HL-60/S4 (cell line): ENCODE results near the gene TBC1D5.

Experiments used
- in situ Hi-C: fragments of 300-500 bp; cut with MboI; formaldehyde crosslinking; loops from 2 replicates; pipeline ENCODE4 v1.14.3; 2022; ENCODE audit warnings: low sequenced_read_pairs

Gene TBC1D5

DNA sequence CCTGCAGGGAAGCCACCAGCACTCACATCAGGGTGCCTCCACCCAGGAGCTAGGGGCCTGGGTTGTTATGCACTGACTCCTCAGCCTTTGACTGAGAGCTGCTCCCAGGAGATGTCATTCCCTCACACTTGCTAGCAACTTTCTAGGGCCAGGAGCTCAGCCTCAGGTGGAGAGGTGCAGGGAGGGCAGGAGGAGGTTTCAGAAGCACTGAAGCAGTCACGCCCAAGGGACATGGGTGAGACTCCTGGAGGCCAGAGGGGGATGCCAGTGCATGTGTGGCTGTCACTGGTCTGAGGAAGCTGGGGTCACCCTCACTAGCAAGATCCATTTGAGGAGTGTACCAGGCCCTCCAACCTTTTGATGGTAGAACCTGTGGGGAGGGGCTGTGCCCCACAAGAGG, 586.5 kb downstream of the TBC1D5 start:
- in situ Hi-C loops = no loop called here

DNA sequence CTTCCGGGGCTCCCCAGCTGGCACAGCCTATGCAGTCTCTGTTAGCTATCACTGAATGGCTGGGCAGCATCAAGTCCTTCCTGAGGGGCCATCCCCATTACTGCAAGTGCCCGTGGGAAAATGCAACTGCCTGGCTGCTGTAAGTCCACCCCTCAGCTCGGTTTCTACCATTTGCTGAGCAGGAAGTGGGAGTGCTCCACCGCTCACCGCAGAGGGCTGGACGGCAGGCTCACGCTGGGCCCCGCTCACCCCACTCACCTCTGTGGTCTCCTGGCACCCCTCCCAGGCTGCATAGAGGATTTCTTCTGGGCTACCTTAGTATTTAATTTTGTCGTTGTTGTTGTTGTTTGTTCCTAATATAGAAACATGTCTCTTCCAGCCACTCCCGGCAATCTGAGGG, 587.5 kb downstream of the TBC1D5 start:
- in situ Hi-C loops = no loop called here

DNA sequence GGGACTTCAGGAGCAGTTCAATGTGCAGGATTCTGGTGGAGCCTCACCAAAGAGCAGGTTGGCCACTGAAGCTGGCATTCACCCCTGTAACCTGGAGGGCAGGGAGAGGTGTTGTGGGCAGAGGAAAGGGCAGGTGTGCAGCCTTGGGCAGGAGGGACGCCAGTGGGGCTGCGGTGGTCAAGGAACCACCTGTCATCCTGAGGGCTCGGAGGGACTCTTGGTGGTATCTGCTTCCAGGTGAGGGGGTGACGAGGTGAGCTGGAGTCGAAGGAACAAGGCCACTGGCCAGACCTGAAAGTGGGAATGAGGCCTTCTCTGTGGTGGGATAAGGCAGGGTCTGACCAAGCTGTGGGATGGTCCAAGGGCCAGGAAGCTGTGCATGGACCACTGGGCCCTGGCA, 588.2 kb downstream of the TBC1D5 start:
- in situ Hi-C loops = no loop called here

DNA sequence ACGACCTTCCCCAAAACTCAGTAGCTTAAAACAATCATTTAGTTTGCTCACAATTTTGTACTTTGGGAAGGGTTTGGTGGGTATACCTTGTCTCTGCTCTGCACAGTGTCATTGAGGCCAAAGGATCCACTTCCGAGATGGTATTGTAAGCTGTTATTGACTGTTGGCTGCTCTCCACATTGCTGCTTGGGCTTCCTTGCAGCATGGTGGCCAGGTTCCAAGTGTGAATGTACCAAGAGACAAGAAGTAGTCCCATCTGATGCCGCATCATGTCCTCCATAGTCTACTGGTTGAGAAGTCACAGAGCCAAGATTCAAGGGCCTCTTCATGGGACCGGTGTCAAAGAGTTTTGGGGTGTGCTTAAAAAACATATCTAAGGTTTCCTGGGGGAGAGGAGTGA, 589.2 kb downstream of the TBC1D5 start:
- in situ Hi-C loops = no loop called here

DNA sequence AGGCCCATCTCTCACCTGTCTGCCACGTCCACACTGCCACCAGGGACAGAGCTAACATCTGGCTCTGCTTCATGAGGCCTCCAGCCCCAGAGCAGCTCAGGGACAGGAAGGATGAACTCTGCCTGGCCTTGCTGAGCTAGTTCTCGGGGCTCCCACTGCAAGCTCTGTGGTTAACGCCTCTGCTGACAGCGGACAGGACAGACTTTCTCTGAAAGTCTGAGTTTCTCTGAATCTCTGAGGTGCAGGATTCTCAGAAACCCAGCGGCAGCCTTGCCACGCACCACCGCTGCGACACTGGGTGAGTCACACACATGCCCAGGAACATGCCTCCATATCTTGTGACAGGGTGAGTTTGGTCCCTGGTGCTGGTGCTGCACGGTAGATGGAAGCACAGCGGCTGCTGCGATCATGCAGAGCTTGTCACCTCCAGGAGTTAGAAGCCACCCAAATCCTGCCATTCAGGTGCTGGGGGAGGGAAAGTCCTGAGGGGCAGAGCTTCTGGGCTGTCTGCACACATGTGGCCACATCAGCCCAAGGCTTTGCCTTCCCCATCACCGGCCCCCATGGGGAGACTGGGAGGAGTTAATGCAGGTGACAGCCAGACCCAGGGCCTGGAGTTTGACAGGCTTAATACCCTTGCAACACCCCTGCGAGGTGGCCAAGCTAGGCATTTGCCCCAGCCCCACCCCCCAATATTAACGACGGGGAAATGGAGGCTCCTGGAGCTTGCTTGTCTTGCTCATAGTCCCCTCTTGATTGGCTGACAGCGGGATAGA, 590.6 kb downstream of the TBC1D5 start:
- in situ Hi-C loops = no loop called here

DNA sequence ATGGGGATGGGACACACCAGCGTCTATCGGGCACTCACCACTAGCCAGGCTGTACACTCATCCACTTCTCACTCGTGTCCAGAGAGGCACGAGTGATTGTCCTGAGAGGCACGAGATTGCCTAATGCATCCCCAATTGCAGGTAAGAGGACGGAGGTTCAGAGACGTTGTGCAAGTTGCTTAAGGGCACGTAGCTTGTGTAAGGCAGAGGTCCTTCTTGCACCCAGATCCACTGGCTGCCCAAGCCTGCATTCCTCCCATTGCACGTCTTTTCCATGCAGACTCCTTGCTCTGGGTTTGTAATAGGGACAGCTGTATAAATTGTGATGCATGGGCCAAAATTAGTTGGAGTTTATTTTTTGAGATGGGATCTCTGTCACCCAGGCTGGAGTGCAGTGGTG, 593.4 kb downstream of the TBC1D5 start:
- in situ Hi-C loops = no loop called here

DNA sequence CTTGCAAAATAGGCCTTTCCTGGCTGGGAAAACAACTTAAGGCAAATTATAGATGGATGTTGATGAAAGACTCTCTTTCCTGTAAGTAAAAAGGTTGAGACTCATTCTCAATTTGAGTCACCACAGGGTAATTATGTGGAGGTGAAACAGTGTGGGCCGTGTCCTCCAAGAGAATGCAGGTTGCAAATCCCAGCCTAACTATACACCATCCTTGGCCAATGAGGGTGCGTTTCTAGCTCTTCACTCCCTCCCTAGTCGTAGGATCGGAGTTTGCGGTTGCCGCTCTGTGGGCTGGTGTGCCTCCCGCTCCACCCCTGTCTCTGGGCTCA, 597.8 kb downstream of the TBC1D5 start:
- in situ Hi-C loops = no loop called here

DNA sequence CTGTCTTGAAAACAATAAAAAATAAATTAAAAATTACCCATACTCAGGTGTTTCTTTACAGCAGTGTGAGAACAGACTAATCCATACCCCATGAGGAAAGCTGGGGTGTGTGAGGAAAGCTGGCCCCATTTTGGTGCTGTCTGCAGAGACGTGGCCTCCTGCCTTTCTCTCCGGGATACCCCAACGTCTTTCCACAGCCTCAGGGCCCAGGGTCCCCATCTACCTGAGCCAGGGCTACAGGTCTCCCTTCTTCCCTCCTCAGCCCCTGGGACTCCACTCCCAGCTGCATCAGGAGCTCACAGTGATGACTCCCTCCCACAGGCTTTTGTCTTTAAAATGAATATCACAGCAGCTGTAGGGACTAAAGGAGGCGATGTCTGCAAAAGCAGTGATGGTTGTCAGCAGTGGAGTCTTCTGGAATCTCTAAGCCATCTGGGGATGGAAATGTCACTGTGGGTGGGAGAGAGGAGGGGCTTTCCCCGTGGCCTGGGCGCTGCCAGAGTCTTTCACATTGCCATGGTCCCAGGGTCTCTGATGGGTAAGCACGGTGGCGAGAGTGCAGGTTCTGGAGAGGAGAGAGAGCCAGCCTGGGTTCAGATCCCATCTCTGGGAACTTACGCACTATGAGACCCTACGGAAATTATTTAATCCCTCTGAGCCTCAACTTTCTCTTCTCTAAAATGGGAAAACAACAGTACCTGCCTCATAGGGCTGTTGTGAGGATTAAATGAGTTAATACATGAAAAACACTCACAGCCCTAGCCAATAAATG, 598.4 kb downstream of the TBC1D5 start:
- in situ Hi-C loops = no loop called here

DNA sequence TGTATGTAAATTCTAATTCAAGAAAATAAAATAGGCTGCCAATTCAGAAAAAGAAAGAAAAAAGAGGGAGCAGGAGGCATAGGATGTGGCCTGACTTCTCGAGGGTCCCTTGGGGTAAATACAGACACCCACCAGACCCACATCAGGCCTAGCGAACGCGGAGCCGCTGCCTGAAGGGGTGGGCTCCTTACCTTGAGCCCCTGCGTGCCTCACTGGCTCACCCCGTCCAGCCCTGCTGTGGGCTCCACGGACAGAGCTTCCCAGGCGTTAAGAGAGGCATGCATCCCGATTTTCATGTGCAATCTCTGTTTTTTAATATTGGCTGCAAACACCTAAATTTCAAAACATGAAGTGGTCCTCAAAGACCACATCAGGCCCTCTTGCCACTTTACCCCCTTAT, 599.9 kb downstream of the TBC1D5 start:
- in situ Hi-C loops = no loop called here

DNA sequence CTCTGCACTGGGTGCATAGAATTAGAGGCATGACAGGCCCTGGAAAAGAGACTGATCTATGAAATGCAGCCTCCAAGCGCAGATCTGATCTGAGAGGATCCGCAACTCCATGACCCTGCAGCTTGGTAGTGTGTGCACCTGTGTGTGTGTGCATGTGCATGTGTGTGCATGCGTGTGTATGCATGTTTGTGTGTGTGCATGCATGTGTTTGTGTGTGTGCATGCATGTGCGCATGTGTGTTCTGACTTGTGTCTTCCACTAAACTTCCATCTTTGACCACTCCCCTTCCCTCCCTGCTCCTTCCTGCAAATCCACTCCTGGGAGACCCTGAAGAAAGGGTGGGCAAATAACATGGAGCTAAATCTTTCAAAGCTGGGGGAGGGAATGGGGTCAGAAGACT, 600.7 kb downstream of the TBC1D5 start:
- in situ Hi-C loops = no loop called here

DNA sequence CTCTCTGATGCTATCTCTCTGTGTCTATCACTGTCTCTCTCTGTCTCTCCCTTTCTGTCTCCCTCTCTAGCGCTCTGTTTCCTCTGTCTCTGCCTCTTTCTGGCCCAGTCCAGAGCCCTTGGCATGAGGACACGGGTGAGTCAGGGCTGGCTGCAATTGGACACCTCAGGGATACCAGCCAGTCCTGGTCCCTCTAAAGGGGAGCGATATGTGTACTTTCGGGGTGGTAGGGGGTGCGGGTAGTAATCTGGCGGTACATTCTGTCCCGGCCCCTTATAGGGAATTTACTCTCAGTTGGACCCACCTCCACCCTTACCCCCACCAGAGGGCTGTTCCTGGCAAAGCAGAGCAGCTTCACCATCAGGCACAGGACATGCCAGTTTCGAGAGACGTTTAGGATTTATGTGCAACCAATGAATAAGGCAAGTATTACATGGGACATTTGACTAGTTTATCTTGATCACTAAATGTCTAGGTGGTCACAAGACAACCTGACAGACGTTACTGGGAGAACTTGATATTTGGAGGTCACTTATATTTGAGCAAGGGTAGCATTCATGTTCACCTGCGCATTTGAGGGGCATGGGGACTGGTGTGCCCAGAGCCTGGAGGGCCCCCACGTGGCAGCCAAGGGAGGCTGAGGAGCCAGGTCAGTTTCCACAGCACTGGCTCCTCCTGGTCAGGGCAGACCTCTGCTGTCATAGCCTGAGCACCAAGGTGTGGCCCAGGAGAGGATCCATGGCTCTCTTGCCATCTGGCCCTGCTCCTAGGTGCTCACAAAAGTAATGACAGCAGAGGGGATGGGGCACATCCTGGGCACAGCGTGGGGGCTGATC, 601.5 kb downstream of the TBC1D5 start:
- in situ Hi-C loops = no loop called here

DNA sequence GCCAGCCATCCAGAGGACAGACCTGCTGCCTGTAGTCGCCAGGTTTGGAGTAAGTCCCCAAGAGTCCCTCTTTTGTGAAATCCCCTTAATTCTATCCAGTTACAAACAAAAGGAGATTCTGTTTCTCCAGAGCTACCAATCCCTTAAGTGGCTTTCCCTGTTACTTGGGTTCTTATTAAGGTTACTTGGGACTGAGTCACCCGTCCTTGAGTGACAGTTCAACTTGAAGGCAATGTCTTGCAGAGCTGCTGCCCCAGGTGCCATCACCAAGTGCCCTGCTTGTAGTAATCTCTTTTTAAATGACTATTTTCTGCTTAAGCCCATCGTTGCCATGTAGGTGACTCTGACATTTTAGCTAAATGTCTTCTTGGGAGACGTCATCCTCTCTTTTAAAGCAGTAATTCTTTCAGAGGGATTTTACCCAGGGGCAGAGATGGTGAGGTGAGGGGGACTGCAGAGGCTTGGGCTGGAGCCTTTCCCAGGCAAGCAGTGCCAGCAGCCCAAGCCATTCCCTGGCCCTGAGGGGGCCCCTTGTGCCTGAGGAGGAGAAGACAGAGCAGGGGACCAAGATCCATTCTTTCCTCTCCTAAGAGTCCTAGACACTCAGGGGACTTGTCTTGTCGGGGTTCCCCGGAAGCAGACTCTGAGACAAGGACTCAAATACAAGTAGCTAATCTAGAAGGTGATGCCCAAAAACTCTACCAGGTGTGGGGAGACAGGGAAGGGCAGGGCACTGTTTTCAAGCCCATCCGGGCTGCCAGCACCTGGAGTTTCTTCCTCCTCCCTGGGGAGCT, 604.0 kb downstream of the TBC1D5 start:
- in situ Hi-C loops = no loop called here

DNA sequence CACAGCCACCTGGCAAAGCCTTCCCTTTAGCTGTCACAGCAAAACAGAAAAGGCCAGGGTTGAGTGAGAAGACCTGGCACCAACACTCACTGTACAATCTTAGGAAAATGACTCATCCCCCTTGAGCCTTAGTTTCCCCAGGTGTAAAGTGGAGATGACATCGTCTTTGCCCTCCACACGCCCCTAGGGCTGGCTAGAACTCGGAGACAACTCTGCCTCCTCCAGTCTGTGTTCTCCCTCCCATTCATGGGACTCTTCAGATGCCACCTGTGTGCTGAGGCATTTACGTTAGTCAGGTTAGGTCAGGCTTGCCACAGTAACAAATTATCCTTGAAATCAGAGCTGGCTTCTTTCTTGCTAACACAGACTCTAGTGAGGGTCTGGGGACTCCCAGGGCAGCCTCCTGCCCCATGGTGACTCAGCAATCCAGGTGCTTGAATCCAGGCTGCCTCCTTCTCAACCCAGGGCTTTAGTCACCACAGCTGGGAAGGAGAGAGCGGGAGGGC, 605.1 kb downstream of the TBC1D5 start:
- in situ Hi-C loops = no loop called here

DNA sequence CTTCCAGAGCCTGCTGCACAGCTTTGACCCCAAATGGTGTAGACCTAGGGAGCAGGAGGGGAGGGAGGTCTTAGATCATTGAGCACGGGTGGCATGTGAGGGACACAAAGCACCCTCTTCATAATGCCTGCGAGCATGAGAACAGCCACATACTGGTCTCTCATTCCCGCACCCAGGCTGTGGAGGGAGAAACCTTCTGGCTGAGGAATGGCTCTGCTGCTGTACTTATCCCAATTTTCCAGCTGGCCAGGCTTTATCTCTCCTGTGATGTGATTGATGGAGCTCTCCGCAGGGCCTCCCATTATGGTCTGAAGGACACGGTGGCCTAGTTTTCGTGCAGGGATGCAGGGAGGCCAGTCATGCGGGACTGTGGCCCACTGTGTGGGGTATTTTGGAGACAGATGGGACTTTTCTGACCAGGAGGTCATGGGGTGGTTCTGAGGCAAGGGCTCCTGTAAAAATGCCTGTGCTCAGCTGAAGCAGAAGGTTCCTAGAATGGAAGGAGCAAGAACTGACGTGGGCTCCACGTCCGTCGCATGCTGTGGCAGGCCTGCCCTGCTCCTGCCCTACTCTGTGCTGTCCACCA, 606.2 kb downstream of the TBC1D5 start:
- in situ Hi-C loops = no loop called here

DNA sequence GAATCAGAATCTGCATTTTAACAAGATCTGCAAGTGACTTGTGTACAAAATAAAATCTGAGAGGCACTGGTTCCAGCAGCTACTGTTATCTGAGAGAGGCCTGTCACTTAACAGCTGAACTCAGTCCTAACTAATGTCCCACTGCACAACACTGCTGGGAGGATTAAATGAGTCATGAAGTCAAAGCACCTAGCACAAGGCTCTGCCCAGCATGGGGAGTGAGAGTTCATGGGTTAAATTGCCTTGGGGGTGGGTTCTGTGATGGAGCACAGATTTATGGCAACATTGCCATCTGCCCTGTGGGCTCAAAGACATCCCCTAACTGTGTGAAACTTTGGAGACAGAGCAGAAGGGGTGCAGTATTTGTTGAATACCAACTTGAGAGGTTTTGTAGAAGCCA, 606.7 kb downstream of the TBC1D5 start:
- in situ Hi-C loops = no loop called here

DNA sequence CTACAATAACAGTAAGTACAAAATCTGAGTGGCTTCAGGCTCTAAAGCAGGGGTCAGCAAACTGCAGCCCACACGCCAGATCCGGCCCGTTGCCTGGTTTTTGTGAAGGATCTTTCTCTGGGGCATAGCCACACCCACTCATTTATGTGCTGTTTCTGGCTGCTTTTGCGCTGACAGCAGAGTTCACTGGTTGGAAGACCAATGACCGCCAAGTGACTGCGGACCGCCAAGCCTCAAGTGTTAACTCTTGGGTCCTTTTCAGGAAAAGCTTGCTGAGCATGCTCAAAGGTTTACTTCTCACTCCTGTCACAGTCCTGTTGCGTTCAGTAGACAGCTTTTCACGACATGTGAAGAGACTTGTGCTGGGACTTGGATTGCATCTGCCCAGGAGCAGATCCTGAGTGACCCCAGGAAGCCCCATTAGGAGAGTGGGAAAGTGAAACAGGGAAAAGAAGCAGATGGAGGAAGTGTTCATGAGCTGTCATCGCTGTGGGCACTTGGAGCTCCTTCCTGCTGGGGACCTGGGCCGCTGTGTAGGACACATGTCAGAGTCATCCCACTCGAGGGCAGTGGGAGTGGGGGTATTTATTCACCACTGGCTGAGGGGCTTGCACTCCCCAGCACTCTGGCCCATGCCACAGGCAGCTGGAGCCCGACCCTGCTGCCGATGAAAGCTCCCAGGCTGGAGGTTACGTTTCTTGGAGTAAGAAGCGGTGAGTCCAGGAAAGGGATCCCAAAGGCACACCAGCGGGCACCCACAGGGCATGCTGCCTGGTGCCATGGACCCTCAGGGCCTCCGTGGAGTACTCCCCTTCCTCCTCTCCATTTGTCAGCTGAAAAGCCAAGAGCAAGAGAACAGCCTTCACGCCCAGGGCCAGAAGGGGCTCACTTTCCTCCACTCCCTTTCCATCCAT, 608.5 kb downstream of the TBC1D5 start:
- in situ Hi-C loops = no loop called here

DNA sequence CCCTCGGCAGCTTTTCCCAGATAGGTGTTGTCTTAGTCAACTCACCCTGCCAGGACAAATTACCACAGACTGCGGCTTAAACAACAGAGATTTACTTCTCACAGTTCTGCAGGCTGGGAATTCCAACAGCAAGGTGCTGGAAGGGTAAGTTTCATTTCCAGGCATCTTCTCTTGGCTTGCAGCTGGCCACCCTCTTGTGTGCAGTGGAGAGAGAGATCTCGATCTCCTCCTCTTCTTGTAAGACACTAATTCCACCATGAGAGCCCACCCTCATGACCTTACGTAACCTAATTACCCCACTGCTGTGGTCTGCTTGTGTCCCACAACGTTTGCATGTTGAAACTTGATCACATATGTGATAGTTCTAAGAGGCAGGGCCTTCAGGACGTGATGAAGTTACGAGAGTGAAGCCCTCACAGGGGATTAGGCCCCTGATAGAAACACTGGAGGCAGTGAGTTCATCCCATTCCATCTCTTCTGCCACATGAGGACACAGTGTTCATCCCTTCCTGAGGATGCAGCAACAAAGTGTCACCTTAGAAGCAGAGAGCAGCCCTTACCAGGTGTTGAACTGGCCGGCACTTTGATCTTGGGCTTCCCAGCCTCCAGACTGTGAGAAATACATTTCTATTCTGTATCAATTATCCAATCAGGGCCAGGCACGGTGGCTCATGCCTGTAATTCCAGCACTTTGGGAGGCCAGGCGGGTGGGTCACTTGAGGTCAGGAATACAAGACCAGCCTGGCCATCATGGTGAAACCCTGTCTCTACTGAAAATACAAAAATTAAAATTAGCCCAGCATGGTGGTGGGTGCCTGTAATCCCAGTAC, 609.9 kb downstream of the TBC1D5 start:
- in situ Hi-C loops = no loop called here

DNA sequence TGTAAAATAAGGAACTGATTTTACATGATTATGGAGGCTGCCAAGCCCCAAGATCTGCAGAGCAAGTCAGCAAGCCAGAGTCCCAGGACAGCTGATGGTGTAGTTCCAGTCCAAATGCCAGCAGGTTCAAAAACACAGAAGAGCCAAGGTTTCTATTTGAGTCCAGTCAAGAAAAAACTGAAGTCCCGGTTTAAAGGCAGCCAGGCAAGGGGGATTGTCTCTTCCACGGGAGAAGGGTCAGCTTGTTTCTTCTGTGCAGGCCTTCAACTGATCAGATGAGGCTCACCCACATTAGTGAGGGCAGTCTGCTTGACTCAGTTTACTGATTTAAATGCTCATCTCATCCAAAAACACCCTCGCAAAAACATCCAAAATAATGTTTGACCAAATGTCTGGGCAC, 611.5 kb downstream of the TBC1D5 start:
- in situ Hi-C loops = no loop called here
